GM12878 (cell line): ENCODE data around the gene KLHDC9. TPM values are rescaled to one million over a fixed set of nuclear protein-coding genes. Genes with fewer than 3 reads are reported as not detected.
A peak's percentile ranks its signal among the peaks of the same experiment; 100 is the strongest.

Experiments
- BMI1 ChIP-seq: fragments of 450-650 bp; IDR thresholded peaks from 2 replicates; pipeline ENCODE4 v1.6.1; 2016; ENCODE audit warnings: mild to moderate bottlenecking, moderate library complexity, borderline replicate concordance
- CHD4 ChIP-seq: fragments of 200-600 bp; sonication (generic); IDR thresholded peaks from 2 replicates; pipeline ENCODE4 v1.6.1; 2016; ENCODE audit warnings: mild to moderate bottlenecking
- DPF2 ChIP-seq: fragments of 450-650 bp; IDR thresholded peaks from 2 replicates; pipeline ENCODE4 v1.6.1; 2017; ENCODE audit warnings: mild to moderate bottlenecking
- EGR1 ChIP-seq, 2 experiments: IDR thresholded peaks; 1 replicate in 1 of 2; 2 replicates in 1 of 2; pipeline ENCODE4 v1.6.1; 2011 to 2012; ENCODE audit warnings: low read depth in 2 of 2, low read length in 2 of 2, borderline replicate concordance in 1 of 2, mild to moderate bottlenecking in 1 of 2, moderate library complexity in 1 of 2
- FOXK2 ChIP-seq: fragments of 450-650 bp; IDR thresholded peaks from 2 replicates; pipeline ENCODE4 v1.6.1; 2017; ENCODE audit warnings: mild to moderate bottlenecking, moderate library complexity
- IKZF2 ChIP-seq, 2 experiments: fragments of 450-650 bp; IDR thresholded peaks; 2 replicates each; pipeline ENCODE4 v1.6.1; 2017; ENCODE audit warnings: mild to moderate bottlenecking in 2 of 2, moderate library complexity in 2 of 2
- PAX5 ChIP-seq: IDR thresholded peaks from 2 replicates; pipeline ENCODE4 v1.6.1; 2011; ENCODE audit warnings: low read depth, low read length, borderline replicate concordance
- POLR2AphosphoS5 ChIP-seq: IDR thresholded peaks from 2 replicates; pipeline ENCODE4 v1.6.1; 2011; ENCODE audit warnings: mild to moderate bottlenecking, low read length, inconsistent platforms
- STAT1 ChIP-seq: fragments of 450-650 bp; conservative IDR thresholded peaks from 2 replicates; pipeline ENCODE4 v1.6.1; 2014; ENCODE audit warnings: antibody characterized with exemption, mild to moderate bottlenecking
- TCF12 ChIP-seq: IDR thresholded peaks from 2 replicates; pipeline ENCODE4 v1.6.1; 2011; ENCODE audit warnings: low read depth, mild to moderate bottlenecking, low read length
- YY1 ChIP-seq: IDR thresholded peaks from 2 replicates; pipeline ENCODE4 v1.6.1; 2011; ENCODE audit warnings: low read depth, mild to moderate bottlenecking, low read length
- ZNF24 ChIP-seq: fragments of 450-650 bp; IDR thresholded peaks from 2 replicates; pipeline ENCODE4 v1.6.1; 2017; ENCODE audit warnings: antibody characterized with exemption, mild to moderate bottlenecking
- polyA plus RNA-seq, 11 experiments: library from polyadenylated mRNA; depleted of rRNA in 4 of 11; unstranded in 6 of 11; stranded (reverse) in 5 of 11; fragments of >200 nt; fragmentation: Nextera tagmentation in 4 of 11; fragmentation: Illumina TruSeq in 1 of 11; extraction: Ambion mirVana in 4 of 11; extraction: Trizol in 1 of 11; gene quantifications; 1 replicate in 1 of 11; 2 replicates in 10 of 11; pipeline versions ENCODE4 v1.2.1 to v1.2.3, GENCODE V29; 2011 to 2016; ENCODE audit warnings: inconsistent platforms in 2 of 11, missing spikeins in 2 of 11, low read depth in 1 of 11
- total RNA-seq, 4 experiments: library from RNA; depleted of rRNA in 3 of 4; stranded (reverse); fragments of >200 nt in 3 of 4; fragmentation: Illumina TruSeq in 1 of 4; extraction: Trizol in 1 of 4; gene quantifications; 2 replicates each; pipeline versions ENCODE4 v1.2.1 to v1.2.3, GENCODE V29; 2013 to 2021
- TF ChIP-seq, protein P1 (sequence below): fragments of 450-650 bp; IDR thresholded peaks from 2 replicates; pipeline ENCODE4 v1.6.1; 2016; ENCODE audit warnings: mild to moderate bottlenecking, moderate library complexity, borderline replicate concordance
- TF ChIP-seq, protein P2 (sequence below): IDR thresholded peaks from 2 replicates; pipeline ENCODE4 v1.6.1; 2012; ENCODE audit warnings: low read depth, low read length, improper control_type of control experiment
- TF ChIP-seq, protein P3 (sequence below): fragments of 450-650 bp; IDR thresholded peaks from 2 replicates; pipeline ENCODE4 v1.6.1; 2016; ENCODE audit warnings: mild to moderate bottlenecking
- TF ChIP-seq, protein P4 (sequence below): IDR thresholded peaks from 2 replicates; pipeline ENCODE4 v1.6.1; 2012; ENCODE audit warnings: improper control_type of control experiment, low read depth, low read length; ENCODE audit not compliant: insufficient replicate concordance
- TF ChIP-seq, protein P5 (sequence below): fragments of 450-650 bp; IDR thresholded peaks from 2 replicates; pipeline ENCODE4 v1.6.1; 2017; ENCODE audit warnings: mild to moderate bottlenecking

KLHDC9 gene
- total and polyA plus RNA-seq, 10 of the 15 experiments (the other 5 are each of a cell fraction or from before 2014, with no cell fraction given), result 0.66 to 4.9 (median 2.6) TPM

GRCh38 chr1:161133220-161133740 lies 35.1 kb downstream of the KLHDC9 start (continued):
- TF ChIP-seq, protein P1, sequence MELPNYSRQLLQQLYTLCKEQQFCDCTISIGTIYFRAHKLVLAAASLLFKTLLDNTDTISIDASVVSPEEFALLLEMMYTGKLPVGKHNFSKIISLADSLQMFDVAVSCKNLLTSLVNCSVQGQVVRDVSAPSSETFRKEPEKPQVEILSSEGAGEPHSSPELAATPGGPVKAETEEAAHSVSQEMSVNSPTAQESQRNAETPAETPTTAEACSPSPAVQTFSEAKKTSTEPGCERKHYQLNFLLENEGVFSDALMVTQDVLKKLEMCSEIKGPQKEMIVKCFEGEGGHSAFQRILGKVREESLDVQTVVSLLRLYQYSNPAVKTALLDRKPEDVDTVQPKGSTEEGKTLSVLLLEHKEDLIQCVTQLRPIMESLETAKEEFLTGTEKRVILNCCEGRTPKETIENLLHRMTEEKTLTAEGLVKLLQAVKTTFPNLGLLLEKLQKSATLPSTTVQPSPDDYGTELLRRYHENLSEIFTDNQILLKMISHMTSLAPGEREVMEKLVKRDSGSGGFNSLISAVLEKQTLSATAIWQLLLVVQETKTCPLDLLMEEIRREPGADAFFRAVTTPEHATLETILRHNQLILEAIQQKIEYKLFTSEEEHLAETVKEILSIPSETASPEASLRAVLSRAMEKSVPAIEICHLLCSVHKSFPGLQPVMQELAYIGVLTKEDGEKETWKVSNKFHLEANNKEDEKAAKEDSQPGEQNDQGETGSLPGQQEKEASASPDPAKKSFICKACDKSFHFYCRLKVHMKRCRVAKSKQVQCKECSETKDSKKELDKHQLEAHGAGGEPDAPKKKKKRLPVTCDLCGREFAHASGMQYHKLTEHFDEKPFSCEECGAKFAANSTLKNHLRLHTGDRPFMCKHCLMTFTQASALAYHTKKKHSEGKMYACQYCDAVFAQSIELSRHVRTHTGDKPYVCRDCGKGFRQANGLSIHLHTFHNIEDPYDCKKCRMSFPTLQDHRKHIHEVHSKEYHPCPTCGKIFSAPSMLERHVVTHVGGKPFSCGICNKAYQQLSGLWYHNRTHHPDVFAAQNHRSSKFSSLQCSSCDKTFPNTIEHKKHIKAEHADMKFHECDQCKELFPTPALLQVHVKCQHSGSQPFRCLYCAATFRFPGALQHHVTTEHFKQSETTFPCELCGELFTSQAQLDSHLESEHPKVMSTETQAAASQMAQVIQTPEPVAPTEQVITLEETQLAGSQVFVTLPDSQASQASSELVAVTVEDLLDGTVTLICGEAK, result 0 out of 2 replicates have a peak, but pooled peaks have one; percentile 6
- no peak for TF ChIP-seq PAX5
- TF ChIP-seq, protein P2, sequence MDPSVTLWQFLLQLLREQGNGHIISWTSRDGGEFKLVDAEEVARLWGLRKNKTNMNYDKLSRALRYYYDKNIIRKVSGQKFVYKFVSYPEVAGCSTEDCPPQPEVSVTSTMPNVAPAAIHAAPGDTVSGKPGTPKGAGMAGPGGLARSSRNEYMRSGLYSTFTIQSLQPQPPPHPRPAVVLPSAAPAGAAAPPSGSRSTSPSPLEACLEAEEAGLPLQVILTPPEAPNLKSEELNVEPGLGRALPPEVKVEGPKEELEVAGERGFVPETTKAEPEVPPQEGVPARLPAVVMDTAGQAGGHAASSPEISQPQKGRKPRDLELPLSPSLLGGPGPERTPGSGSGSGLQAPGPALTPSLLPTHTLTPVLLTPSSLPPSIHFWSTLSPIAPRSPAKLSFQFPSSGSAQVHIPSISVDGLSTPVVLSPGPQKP, result no peak
- TF ChIP-seq IKZF2 (IDR thresholded peaks at IDR 0.05), result no peak
- 0 out of 2 replicates have a peak, but pooled peaks have one; percentile 5 for TF ChIP-seq BMI1
- TF ChIP-seq, protein P3, sequence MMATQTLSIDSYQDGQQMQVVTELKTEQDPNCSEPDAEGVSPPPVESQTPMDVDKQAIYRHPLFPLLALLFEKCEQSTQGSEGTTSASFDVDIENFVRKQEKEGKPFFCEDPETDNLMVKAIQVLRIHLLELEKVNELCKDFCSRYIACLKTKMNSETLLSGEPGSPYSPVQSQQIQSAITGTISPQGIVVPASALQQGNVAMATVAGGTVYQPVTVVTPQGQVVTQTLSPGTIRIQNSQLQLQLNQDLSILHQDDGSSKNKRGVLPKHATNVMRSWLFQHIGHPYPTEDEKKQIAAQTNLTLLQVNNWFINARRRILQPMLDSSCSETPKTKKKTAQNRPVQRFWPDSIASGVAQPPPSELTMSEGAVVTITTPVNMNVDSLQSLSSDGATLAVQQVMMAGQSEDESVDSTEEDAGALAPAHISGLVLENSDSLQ, result no peak
- TF ChIP-seq STAT1, result no peak
- TF ChIP-seq, protein P4, sequence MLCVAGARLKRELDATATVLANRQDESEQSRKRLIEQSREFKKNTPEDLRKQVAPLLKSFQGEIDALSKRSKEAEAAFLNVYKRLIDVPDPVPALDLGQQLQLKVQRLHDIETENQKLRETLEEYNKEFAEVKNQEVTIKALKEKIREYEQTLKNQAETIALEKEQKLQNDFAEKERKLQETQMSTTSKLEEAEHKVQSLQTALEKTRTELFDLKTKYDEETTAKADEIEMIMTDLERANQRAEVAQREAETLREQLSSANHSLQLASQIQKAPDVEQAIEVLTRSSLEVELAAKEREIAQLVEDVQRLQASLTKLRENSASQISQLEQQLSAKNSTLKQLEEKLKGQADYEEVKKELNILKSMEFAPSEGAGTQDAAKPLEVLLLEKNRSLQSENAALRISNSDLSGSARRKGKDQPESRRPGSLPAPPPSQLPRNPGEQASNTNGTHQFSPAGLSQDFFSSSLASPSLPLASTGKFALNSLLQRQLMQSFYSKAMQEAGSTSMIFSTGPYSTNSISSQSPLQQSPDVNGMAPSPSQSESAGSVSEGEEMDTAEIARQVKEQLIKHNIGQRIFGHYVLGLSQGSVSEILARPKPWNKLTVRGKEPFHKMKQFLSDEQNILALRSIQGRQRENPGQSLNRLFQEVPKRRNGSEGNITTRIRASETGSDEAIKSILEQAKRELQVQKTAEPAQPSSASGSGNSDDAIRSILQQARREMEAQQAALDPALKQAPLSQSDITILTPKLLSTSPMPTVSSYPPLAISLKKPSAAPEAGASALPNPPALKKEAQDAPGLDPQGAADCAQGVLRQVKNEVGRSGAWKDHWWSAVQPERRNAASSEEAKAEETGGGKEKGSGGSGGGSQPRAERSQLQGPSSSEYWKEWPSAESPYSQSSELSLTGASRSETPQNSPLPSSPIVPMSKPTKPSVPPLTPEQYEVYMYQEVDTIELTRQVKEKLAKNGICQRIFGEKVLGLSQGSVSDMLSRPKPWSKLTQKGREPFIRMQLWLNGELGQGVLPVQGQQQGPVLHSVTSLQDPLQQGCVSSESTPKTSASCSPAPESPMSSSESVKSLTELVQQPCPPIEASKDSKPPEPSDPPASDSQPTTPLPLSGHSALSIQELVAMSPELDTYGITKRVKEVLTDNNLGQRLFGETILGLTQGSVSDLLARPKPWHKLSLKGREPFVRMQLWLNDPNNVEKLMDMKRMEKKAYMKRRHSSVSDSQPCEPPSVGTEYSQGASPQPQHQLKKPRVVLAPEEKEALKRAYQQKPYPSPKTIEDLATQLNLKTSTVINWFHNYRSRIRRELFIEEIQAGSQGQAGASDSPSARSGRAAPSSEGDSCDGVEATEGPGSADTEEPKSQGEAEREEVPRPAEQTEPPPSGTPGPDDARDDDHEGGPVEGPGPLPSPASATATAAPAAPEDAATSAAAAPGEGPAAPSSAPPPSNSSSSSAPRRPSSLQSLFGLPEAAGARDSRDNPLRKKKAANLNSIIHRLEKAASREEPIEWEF, result no peak
- TF ChIP-seq DPF2, result no peak
- TF ChIP-seq TCF12, result no peak
- no peak for TF ChIP-seq POLR2AphosphoS5
- TF ChIP-seq FOXK2, result no peak
- no peak for TF ChIP-seq CHD4
- TF ChIP-seq, protein P5, sequence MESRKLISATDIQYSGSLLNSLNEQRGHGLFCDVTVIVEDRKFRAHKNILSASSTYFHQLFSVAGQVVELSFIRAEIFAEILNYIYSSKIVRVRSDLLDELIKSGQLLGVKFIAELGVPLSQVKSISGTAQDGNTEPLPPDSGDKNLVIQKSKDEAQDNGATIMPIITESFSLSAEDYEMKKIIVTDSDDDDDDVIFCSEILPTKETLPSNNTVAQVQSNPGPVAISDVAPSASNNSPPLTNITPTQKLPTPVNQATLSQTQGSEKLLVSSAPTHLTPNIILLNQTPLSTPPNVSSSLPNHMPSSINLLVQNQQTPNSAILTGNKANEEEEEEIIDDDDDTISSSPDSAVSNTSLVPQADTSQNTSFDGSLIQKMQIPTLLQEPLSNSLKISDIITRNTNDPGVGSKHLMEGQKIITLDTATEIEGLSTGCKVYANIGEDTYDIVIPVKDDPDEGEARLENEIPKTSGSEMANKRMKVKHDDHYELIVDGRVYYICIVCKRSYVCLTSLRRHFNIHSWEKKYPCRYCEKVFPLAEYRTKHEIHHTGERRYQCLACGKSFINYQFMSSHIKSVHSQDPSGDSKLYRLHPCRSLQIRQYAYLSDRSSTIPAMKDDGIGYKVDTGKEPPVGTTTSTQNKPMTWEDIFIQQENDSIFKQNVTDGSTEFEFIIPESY, result no peak
- no peak for TF ChIP-seq EGR1 (IDR thresholded peaks at IDR 0.05; ENCODE audit: borderline replicate concordance in 1 of 2, low read depth in 2 of 2, low read length in 2 of 2)
- peak; percentile 68; the same call in 1 of the 2 replicates for TF ChIP-seq ZNF24
- TF ChIP-seq YY1, result no peak
